SH-SY5Y (cell line): Measurements from ENCODE around the gene PIEZO2.

Experiments
- GATA2 ChIP-seq: IDR thresholded peaks from 2 replicates; pipeline ENCODE4 v1.6.1; 2011; ENCODE audit warnings: mild to moderate bottlenecking, low read depth, low read length
- GATA3 ChIP-seq: IDR thresholded peaks from 2 replicates; pipeline ENCODE4 v1.6.1; 2011; ENCODE audit warnings: low read depth, mild to moderate bottlenecking, low read length, moderate library complexity

GRCh38 chr18:10989486-10989885, 159.9 kb downstream of the PIEZO2 start:
- TF ChIP-seq GATA3: no peak
- no peak for TF ChIP-seq GATA2
